HG02840 (cell line): ENCODE measurements around the gene FOLR1.
"Not testable (repeated sequence)": the region's sequence is repeated elsewhere in the genome, so short reads cannot be mapped to it uniquely, and the experiment has no call there.

ENCODE experiments used
- ATAC-seq: cut with Tn5 transposase; IDR thresholded peaks from one replicate; pipeline ENCODE4 v1.9.1; 2021; ENCODE audit warnings: mild to moderate bottlenecking, moderate library complexity, moderate number of reproducible peaks; ENCODE audit not compliant: unreplicated experiment, low FRiP score

FOLR1 gene

DNA sequence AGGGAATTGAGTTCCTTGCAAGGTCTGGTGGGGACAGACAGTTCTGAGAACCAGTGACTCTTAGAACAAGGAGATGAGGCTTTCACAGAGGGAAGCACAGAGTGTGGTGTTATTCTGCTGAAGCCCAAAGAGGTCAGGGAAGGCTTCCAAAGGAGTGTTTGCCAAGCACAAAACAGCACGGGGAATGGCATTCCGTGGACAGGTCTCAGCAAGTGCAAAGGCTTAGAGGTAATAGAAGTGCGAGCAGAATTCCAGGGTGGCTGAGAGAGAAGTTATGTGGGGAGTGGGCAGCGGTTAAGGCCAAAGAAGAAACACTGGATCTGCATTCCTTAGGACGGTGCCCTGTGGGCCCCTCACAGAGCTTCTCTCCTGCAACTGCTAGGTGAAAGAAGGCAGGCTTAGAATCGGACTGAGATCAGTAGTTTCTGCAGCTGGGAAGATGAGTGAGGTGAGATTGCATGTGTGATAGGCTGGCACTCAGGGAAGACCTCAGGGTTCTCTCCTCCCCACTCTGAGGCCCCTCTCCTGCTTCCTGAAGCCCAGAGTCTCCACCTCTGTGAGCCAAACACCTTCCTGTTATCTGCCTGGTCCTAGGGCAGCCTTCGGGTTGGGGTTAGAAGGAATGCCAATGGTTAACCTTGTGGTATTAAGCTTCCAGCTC lies 10.9 kb upstream of the FOLR1 start:
- ATAC-seq: not testable (repeated sequence)

DNA sequence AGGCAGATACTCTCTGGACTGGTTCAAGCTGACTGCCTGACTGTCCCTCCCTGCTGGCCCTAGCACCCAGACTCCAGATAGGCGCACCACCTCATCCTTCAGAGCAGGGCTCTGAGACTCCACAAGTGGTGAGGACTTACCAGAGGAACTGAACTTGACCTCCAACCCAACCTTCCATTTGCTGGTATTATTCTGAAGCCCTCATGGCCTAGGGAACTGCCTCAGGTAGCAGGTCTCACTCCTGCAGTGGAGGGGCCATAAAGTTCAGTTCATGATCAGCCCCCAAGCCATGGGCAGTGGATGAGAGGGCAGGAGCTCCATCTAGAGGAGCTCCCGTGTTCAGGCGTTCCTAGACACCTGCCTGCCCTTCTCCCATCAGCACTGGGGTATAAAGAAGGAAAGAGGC lies 10.4 kb upstream of the FOLR1 start:
- not testable (repeated sequence) for ATAC-seq

DNA sequence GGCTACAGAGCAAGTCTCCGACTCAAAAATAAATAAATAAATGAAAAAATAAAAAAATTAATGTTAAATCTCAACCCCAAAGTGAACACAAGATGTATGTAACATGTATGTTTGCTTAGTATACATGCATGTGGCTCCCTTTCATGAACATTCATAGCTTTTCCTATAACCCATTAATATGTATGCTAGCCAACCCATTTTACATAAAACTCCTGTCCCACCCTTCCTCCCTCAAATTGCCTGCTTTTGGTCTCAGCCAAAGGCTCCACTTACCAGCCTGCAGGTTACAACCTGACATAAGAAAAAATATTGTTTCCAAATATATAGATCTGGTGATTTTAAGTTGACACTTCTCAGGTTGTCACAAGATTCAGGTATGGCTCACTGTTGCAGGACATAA lies 3.7 kb upstream of the FOLR1 start:
- ATAC-seq: no peak

DNA sequence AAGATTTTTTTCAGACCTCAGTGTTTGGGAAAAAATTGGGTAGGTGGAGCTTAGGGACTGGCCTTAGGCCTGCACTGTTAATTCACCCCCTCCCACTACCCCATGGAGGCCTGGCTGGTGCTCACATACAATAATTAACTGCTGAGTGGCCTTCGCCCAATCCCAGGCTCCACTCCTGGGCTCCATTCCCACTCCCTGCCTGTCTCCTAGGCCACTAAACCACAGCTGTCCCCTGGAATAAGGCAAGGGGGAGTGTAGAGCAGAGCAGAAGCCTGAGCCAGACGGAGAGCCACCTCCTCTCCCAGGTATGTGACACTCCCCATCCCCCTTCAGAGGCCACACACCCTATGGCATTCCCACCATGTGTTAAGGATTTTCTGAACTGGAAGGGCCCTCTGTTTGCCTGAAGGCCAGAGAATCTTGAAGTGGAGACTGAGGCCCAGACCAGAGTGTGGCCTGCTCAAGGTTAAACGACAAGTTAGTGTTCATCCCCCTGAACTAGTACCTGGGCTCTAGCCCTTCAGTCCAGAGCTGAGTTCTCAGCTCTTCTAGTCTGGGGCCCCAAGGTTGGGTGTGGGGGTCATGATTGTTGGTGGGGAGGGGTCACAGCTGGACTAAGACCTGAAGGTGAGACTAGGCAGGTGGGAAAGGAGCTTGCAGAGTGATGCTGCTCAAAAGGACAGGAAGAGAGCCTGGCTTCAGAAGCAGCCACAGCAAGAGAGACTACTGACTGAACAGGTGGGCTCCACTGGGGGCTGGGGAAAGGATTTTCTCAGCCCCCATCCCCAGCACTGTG lies 2.3 kb upstream of the FOLR1 start:
- no peak for ATAC-seq

DNA sequence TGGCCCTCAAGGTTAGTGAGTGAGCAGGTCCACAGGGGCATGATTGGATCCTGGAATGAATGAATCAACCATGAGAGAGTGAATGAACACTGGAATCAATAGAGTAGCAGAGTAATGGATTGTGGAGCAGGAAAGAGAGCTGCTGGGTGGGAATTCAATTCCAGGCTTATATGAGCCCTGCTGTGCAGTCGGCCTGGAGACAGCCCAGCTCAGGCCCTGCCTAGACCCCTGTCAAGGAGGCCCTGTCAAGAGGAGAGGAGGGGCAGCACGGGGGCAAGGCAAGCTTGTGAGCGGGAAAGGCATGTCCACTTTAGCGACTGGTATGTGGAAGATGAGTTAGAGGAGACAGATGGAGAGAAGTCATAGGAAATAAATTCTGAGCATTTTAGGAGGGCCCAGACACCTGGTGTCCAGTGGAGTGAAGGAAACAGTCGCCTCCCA lies 1.3 kb upstream of the FOLR1 start:
- no peak for ATAC-seq

DNA sequence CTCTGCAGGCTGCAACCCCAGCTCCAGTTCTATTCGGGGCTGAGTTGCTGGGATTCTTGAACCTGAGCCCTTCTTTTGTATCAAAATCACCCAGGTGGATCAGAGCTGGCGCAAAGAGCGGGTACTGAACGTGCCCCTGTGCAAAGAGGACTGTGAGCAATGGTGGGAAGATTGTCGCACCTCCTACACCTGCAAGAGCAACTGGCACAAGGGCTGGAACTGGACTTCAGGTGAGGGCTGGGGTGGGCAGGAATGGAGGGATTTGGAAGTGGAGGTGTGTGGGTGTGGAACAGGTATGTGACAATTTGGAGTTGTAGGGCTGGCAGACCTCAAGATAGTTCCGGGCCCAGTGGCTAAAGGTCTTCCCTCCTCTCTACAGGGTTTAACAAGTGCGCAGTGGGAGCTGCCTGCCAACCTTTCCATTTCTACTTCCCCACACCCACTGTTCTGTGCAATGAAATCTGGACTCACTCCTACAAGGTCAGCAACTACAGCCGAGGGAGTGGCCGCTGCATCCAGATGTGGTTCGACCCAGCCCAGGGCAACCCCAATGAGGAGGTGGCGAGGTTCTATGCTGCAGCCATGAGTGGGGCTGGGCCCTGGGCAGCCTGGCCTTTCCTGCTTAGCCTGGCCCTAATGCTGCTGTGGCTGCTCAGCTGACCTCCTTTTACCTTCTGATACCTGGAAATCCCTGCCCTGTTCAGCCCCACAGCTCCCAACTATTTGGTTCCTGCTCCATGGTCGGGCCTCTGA lies 3.8 kb downstream of the FOLR1 start:
- no peak for ATAC-seq

DNA sequence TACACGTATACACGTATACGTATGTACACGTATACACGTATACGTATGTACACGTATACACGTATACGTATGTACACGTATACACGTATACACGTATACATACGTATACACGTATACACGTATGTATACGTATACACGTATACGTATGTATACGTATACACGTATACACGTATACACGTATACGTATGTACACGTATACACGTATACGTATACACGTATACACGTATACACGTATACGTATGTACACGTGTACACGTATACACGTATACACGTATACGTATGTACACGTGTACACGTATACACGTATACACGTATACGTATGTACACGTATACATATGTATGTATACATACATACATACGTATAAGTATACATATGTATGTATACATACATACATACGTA lies 9.5 kb downstream of the FOLR1 start:
- not testable (repeated sequence) for ATAC-seq

DNA sequence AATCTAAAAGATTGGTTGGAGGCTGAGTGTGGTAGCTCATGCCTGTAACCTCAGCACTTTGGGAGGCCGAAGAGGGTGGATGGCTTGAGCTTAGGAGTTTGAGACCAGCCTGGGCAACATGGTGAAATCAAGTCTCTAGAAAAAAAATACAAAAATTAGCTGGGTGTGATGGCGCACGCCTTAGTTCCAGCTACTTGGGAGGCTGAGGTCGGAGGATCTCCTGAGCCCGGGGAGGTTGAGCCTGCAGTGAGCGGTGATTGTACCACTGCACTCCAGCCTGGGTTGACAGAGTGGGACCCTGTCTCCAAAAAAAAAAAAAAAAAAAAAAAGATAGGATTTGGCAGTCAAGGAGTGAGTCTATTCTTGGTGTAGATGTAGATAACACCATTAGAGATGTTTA lies 10.6 kb downstream of the FOLR1 start:
- no peak for ATAC-seq

DNA sequence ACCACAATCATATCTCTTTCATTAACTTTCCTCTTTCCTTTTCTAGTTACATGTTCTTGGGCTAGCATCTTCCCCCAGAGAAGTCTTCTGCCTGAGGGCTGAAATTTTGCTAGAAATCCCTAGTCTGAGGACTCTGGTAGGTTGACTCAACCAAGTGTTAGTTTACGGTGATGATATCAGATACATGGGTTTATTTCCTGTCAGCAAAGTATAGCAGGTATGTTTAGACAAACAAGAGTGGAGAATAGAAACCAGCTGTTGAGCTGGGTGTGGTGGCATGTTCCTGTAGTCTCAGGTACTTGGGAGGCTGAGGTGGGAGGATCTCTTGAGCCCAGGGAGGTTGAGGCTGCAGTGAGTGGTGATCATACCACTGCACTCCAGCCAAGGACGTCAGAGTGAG lies 11.2 kb downstream of the FOLR1 start:
- no peak for ATAC-seq

DNA sequence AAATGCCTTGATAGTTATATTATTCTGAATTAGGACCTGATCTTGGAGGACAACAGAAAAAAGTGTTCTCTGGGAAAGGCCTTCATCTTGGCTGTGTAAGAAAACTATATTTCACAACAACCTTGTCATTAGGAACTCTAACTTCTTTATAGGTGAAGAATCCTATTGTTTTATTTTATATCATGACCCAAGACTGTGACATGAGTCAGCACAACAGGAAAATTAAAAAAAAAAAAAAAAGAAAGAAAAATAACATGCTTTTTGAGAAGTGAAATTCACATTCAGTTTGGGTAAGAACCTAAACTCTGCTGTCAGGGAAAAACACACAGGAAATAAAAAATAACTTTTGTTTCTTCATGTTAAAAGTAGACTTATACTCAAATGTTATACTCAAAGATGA lies 12.9 kb downstream of the FOLR1 start:
- no peak for ATAC-seq

DNA sequence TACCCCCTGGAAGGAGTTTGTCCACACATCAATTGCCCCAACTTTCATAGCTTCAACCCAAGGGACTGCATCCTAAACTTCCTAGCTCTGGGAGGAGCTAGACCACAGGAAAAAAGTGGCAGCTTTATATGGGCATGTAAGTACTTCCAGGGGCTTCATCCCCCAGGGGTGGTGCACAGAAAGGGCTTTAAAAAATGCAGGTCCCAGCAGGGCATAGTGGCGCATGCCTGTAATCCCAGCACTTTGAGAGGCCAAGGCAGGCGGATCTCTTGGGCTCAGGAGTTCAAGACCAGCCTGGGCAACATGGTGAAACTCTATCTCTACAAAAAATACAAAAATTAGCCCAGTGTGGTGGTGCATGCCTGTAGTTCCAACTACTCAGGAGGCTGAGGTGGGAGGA lies 14.9 kb downstream of the FOLR1 start:
- not testable (repeated sequence) for ATAC-seq

DNA sequence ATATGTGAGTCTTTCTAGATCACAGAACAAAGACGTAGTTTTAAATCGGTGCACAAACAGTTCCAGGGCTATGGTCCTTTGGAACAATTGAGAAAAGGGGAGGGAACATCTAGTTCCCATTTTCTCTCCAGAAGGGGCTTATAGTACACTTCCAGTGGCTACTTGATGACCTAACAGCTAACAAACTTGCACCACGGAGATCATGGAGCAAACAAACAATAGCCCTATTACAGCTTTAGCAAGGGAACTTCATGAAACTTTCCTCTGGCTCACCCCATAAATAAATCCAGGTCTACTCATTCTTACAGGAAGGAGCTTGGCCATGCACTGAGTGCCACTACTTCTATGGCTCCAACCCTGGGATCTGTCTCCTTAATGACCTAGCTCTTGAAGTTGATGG lies 16.3 kb downstream of the FOLR1 start:
- no peak for ATAC-seq

DNA sequence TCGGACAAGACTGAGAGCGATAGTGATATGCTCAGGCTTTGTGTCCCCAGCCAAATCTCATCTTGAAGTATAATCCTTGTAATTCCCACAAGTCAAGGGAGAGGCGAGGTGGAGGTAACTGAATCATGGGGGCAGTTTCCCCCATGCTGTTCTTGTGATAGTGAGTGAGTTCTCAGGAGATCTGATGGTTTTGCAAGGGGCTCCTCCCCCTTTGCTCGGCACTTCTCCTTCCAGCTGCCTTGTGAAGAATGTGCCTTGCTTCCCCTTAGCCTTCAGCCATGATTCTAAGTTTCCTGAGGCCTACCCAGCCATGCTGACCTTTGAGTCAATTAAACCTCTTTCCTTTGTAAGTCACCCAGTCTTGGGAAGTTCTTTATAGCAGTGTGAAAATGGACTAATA lies 17.2 kb downstream of the FOLR1 start:
- ATAC-seq: no peak

DNA sequence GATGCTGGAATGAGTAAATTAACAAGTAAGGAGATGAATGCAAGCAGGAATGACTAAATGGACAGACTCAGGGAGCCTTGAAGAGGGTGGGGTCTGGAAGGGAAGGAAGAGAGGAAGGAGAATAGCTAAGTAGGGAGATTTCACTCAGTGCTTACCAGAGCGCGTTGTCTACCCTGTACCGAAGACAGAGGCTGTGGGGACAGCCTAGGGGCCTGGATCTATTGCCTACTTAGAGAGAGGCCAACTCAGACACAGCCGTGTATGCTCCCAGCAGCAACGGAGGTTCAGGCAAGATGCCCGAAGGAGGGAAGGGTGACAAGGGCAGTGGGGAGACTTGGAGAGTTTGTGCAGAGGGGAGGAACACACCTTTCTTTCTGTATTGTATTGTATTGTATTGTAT lies 24.7 kb downstream of the FOLR1 start, which contains the start of gene FOLR2:
FOLR2 (plus strand) TSS at position 157 of the 400 bp plus-strand sequence. CDS start 1,791 bp downstream, outside the sequence.
- no peak for ATAC-seq

DNA sequence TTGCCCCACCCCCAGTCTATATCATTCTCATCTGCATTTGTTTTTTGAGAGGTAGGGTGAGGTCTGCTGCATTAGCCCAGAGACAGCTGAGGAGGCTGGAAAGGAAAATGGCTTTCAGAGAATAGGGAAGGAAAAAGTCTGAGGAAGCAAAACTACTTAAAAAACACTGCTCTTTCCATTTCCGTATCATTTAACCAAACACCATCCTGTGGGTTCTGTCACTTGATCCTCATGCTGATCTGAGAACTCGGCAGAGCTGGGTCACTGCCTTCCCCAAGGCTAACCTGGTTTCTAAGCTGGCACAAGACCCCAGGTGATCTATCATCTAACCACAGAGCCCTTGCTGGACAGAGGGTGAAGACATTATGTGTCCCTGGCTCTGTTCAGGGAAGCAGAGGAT lies 25.9 kb downstream of the FOLR1 start:
- no peak for ATAC-seq

DNA sequence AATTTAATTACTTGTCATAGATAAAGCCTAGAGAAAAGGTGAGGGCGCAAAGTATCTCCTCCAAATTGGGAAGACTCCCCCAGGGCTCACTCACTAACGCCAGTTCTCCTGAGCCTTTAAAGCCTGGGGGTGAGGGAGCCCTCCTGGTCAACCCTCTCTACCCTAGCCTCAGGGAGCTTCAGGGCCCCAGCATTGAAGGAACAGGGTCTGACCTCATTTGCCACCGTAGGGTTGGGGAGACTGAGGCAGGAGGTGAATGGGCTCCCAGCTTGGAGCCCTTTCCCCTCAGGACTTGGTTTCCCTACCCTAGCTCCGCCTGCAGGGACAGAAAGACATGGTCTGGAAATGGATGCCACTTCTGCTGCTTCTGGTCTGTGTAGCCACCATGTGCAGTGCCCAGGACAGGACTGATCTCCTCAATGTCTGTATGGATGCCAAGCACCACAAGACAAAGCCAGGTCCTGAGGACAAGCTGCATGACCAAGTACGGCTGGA lies 26.4 kb downstream of the FOLR1 start:
- ATAC-seq: no peak

DNA sequence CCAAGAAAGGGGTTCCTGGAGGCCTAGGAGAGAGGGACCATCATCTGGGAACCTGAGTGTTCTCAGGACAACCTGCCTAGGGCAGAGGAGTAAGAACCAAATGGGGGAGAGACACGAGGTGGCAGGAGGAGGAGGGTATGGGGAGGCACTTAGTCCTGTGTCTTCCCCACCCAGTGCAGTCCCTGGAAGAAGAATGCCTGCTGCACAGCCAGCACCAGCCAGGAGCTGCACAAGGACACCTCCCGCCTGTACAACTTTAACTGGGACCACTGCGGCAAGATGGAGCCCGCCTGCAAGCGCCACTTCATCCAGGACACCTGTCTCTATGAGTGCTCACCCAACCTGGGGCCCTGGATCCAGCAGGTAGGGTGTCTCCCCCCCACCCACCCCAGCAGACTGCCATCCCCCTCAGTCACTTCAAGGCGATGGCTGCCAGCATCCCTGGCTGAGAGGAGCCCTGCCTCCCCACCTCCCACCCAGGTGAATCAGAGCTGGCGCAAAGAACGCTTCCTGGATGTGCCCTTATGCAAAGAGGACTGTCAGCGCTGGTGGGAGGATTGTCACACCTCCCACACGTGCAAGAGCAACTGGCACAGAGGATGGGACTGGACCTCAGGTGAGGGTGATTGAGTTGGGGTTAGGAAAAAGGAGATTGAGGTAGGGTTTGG lies 28.9 kb downstream of the FOLR1 start:
- ATAC-seq: no peak

DNA sequence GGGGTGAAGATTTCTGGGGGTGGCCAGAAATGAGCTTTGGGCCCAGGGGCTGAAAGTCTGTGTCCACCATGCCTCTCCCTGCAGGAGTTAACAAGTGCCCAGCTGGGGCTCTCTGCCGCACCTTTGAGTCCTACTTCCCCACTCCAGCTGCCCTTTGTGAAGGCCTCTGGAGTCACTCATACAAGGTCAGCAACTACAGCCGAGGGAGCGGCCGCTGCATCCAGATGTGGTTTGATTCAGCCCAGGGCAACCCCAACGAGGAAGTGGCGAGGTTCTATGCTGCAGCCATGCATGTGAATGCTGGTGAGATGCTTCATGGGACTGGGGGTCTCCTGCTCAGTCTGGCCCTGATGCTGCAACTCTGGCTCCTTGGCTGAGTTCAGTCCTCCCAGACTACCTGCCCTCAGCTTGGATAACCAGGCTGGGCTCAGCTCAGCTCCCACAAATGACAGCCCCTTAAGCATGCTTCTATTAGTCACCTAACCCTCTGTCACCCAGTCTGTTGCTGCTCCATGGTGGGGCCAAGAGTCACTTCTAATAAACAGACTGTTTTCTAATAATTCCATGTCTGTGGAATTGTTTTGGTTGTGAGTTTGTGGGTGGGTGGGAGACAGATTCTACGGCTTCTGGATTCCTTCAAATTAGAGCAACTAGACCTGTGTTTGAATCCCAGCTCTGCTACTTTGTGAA lies 29.6 kb downstream of the FOLR1 start:
- ATAC-seq: no peak

DNA sequence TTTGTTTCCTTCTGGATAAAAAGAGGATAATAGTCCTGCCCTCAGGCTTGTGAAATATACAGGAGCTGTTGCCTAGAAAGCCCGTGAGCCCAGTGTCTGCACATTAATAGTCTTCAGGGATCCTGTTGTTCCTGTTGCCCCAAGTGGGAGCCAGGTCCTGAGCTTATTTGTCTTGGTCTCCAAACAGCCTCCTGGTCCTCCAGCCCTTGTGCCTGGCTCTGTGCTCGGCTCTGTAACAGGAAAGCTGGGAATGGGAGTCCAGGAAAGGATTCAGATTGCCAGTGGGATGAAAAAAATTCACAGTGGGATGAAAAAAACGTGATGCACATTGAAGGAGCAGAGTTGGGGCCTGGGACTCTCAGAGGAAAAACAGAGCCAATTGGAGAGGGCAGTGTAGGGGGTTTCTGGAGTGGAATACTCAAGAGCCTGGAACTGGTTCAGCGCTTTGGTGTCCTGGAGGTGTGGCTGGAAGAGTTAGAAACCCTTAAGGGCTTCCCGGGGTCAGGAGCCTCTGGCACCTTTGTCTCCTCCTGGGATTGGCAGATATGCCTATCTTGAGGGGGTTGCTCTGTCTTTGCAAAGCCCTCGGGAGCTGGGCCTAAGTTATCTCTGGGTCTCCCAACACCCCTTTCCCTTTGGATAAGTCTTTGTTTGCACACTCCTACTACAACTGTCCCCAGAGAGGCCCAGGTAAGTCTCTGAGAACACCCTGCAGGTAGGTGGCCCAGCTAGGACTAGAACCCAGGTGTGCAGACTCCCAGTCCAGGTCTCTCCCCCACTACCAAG lies 30.4 kb downstream of the FOLR1 start:
- no peak for ATAC-seq
